Thoracic aorta (tissue), 2 donors: Measurements from ENCODE around the gene ECE1. TPM values are rescaled to one million over a fixed set of nuclear protein-coding genes. Genes with fewer than 3 reads are reported as not detected.

Experiments
- ATAC-seq: fragments of 150-250 bp; one replicate; pipeline ENCODE4 v1.8.0; 2017; ENCODE audit warnings: low read depth; ENCODE audit not compliant: insufficient number of reproducible peaks, low FRiP score
- DNase-seq: peaks from one replicate; pipeline ENCODE4 v3.0.0-alpha.2; 2020; ENCODE audit warnings: low spot score
- H3K27ac ChIP-seq, 2 donors: fragments of 200-600 bp; sonication (generic); 1 replicate in 1 of 2; 2 replicates in 1 of 2; pipeline ENCODE4 v1.5.1; 2016; ENCODE audit warnings: mild to moderate bottlenecking in 2 of 2, moderate library complexity in 2 of 2
- H3K27me3 ChIP-seq: fragments of 200-600 bp; sonication (generic); replicated peaks from 2 replicates; pipeline ENCODE4 v1.6.0; 2016; ENCODE audit warnings: mild to moderate bottlenecking; ENCODE audit not compliant: insufficient read depth
- H3K36me3 ChIP-seq: fragments of 200-600 bp; sonication (generic); one replicate; pipeline ENCODE4 v1.5.1; 2016
- H3K4me1 ChIP-seq, 2 donors: fragments of 200-600 bp; sonication (generic); 1 replicate in 1 of 2; 2 replicates in 1 of 2; pipeline versions ENCODE4 v1.5.1 to v1.6.0; 2016; ENCODE audit warnings: low read depth in 2 of 2, mild to moderate bottlenecking in 1 of 2; ENCODE audit not compliant: control insufficient read depth in 1 of 2
- H3K4me3 ChIP-seq: fragments of 200-600 bp; sonication (generic); 2 replicates; pipeline ENCODE4 v1.5.1; 2016; ENCODE audit warnings: mild to moderate bottlenecking
- H3K9me3 ChIP-seq: fragments of 200-600 bp; sonication (generic); 2 replicates; pipeline ENCODE4 v1.5.1; 2016
- CTCF ChIP-seq: fragments of 200-600 bp; sonication (generic); IDR thresholded peaks from one replicate; pipeline ENCODE4 v1.5.1; 2019; ENCODE audit warnings: antibody characterized with exemption
- total RNA-seq, 2 donors: library from RNA; depleted of rRNA; stranded (reverse); fragments of >200 nt; gene quantifications; one replicate each; pipeline versions ENCODE4 v1.1.0 to v1.2.3, GENCODE V29; 2016

ECE1 gene
- total RNA-seq, 2 donors from 2014 or later: 103 to 124 TPM

GRCh38 chr1:21305900-21306189 lies 15.6 kb upstream of the ECE1 start:
- ATAC-seq (no peak), DNase-seq (no peak)
- Histone ChIP-seq H3K27ac (no peak overlapping the region), H3K9me3 (no peaks in the 10 kb centered on the region), H3K4me1 (peaks cover 29 to 65% of the 10 kb centered on the region in 2 donors), H3K27me3 (no peaks in the 10 kb centered on the region), H3K4me3 (no peak overlapping the region), H3K36me3 (no peaks in the 10 kb centered on the region)
- no peak for TF ChIP-seq CTCF

GRCh38 chr1:21305155-21305899 lies 15.1 kb upstream of the ECE1 start:
- Histone ChIP-seq H3K27me3 (no peaks in the 10 kb centered on the region), H3K9me3 (no peaks in the 10 kb centered on the region), H3K36me3 (no peaks in the 10 kb centered on the region), H3K4me1 (peaks cover 25 to 60% of the 10 kb centered on the region in 2 donors), H3K4me3 (no peak overlapping the region), H3K27ac (no peak overlapping the region)
- ATAC-seq (no peak), DNase-seq (no peak)
- no peak for TF ChIP-seq CTCF

GRCh38 chr1:21304488-21304887 lies 14.2 kb upstream of the ECE1 start:
- ATAC-seq (no peak), DNase-seq (no peak)
- H3K4me1 ChIP-seq: peaks cover 24 to 58% of the 10 kb centered on the region in 2 donors
- H3K27ac ChIP-seq: no peak overlapping the region
- H3K9me3 ChIP-seq: no peaks in the 10 kb centered on the region
- H3K27me3 ChIP-seq: no peaks in the 10 kb centered on the region
- H3K4me3 ChIP-seq: no peak overlapping the region
- TF ChIP-seq CTCF: no peak
- no peaks in the 10 kb centered on the region for H3K36me3 ChIP-seq

DNA sequence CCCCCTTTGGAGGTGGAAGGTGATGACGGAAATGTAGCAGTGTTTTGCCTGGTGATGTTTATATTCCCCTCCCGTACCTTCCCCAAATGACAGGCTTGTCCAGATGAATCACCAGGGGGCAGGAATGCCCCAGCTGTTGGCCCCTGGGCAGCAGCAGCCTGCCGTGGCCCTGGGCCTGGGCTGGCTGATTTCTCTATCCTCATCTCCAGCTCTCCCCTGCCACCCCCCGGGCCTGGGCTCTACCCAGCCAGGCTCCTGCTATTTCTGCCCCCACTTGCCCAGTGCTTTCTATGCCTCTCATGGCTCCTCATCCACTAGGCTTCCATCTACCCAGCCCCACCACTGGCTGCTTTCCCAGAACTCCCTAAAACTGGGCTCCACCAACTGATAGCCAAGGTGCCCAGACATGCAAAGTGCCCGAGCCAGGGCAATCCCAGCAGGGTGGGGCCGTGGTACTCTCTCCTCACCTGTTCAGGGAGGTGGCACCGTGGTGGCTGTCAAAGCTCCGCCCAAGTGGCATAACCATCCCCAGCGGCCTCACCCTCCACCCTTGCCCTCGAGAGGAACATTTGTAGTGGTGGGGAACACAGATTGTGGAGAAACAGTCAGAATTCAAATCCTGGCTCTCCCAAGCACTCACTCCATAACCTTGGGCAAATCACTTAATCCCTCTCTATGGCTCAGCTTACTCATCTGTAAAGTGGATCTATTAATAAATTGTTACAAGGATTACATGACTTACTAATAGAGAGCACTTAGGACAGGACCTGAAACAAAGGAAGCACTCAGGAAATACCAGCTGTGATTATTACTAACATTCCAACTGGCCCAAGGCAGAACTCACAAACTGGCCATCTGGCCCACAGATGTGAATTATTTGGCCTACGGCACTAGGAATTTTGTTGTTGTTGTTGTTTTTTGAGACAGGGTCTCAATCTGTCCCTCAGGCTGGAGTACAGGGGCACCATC lies 12.8 kb upstream of the ECE1 start:
- no peak for ATAC-seq

More for the DNA sequence above, 12.8 kb upstream of the ECE1 start:
- Histone ChIP-seq H3K27ac (peak overlapping the region in 1 of 2 donors; percentile 51), H3K4me3 (no peak overlapping the region), H3K27me3 (no peaks in the 10 kb centered on the region), H3K4me1 (peaks cover 12 to 48% of the 10 kb centered on the region in 2 donors), H3K36me3 (no peaks in the 10 kb centered on the region), H3K9me3 (no peaks in the 10 kb centered on the region)
- no peak for DNase-seq
- TF ChIP-seq CTCF: peak; percentile 17
